OCI-LY1 (cell line): ENCODE data around the gene TIE1.

ENCODE experiments used
- EZH2 ChIP-seq: fragments of 200-600 bp; sonication (generic), shearing (Covaris generic); IDR thresholded peaks from 2 replicates; pipeline ENCODE4 v1.8.0; 2017; ENCODE audit warnings: borderline replicate concordance, mixed run types, mild to moderate bottlenecking, antibody characterized with exemption, low read length, moderate library complexity, mixed read lengths
- TF ChIP-seq, protein P1 (sequence below): fragments of 200-600 bp; sonication (generic), shearing (Covaris generic); IDR thresholded peaks from 2 replicates; pipeline ENCODE4 v1.5.1; 2017; ENCODE audit warnings: mild to moderate bottlenecking, antibody characterized with exemption, low read length, moderate library complexity, mixed read lengths

DNA sequence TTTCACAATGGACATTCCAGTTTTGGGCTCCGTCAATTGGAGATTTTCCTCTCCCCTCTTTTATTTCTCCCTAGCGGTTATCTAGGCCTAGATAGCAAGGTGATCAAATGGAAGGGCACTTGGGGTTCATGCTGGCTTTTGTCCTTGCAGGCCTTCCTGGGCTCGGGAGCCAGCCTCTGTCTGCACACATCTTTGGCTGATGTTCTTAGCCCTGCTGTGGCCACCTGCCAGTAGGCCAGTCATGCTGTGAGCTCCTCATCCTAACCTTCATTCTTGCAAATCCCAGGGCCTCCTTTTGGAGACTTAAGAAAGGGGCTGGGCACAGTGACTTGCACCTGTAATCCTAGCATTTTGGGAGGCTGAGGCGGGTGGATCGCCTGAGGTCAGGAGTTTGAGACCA lies 13.5 kb downstream of the TIE1 start:
- TF ChIP-seq, protein P1, sequence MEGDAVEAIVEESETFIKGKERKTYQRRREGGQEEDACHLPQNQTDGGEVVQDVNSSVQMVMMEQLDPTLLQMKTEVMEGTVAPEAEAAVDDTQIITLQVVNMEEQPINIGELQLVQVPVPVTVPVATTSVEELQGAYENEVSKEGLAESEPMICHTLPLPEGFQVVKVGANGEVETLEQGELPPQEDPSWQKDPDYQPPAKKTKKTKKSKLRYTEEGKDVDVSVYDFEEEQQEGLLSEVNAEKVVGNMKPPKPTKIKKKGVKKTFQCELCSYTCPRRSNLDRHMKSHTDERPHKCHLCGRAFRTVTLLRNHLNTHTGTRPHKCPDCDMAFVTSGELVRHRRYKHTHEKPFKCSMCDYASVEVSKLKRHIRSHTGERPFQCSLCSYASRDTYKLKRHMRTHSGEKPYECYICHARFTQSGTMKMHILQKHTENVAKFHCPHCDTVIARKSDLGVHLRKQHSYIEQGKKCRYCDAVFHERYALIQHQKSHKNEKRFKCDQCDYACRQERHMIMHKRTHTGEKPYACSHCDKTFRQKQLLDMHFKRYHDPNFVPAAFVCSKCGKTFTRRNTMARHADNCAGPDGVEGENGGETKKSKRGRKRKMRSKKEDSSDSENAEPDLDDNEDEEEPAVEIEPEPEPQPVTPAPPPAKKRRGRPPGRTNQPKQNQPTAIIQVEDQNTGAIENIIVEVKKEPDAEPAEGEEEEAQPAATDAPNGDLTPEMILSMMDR: no peak
- TF ChIP-seq EZH2: no peak
